GM18499 (cell line): ENCODE measurements around the gene PIGP.
"Not testable (repeated sequence)": the region's sequence is repeated elsewhere in the genome, so short reads cannot be mapped to it uniquely, and the experiment has no call there.

Experiments used
- ATAC-seq: cut with Tn5 transposase; IDR thresholded peaks from one replicate; pipeline ENCODE4 v1.9.1; 2021; ENCODE audit warnings: moderate number of reproducible peaks; ENCODE audit not compliant: insufficient read depth, unreplicated experiment

PIGP gene

GRCh38 chr21:37072988-37073416 lies at the start of gene PIGP, which contains the start of gene TTC3:
Gene PIGP, minus strand, starts transcription at chr21:37073071. Its CDS starts 556 bp downstream, at chr21:37072515.
Gene TTC3, plus strand, starts transcription at chr21:37073254. Its CDS starts 14,004 bp downstream, at chr21:37087258.
- no peak for ATAC-seq

GRCh38 chr21:37119421-37120218 lies 46.7 kb upstream of the PIGP start:
- no peak for ATAC-seq

GRCh38 chr21:37118187-37118826 lies 45.4 kb upstream of the PIGP start:
- ATAC-seq = no peak

GRCh38 chr21:37117204-37117603 lies 44.3 kb upstream of the PIGP start:
- no peak for ATAC-seq

GRCh38 chr21:37116459-37116858 lies 43.6 kb upstream of the PIGP start:
- not testable (repeated sequence) for ATAC-seq

- not testable (repeated sequence) for ATAC-seq
These were observed 41.4 kb upstream of the PIGP start for GRCh38 chr21:37114301-37114700.

- not testable (repeated sequence) for ATAC-seq
These were observed 38.2 kb upstream of the PIGP start for GRCh38 chr21:37111029-37111428.

- no peak for ATAC-seq
These were observed 34.1 kb upstream of the PIGP start for GRCh38 chr21:37106998-37107397.

GRCh38 chr21:37102746-37103145 lies 29.9 kb upstream of the PIGP start:
- ATAC-seq = not testable (repeated sequence)

GRCh38 chr21:37101384-37101783 lies 28.5 kb upstream of the PIGP start:
- ATAC-seq = no peak

GRCh38 chr21:37100316-37100715 lies 27.4 kb upstream of the PIGP start:
- ATAC-seq = no peak

GRCh38 chr21:37098751-37099150 lies 25.9 kb upstream of the PIGP start:
- ATAC-seq = no peak

GRCh38 chr21:37095821-37096220 lies 22.9 kb upstream of the PIGP start:
- no peak for ATAC-seq

GRCh38 chr21:37093977-37094376 lies 21.1 kb upstream of the PIGP start:
- ATAC-seq = no peak

GRCh38 chr21:37088186-37088735 lies 15.4 kb upstream of the PIGP start:
- no peak for ATAC-seq

GRCh38 chr21:37087188-37087587 lies 14.3 kb upstream of the PIGP start:
- no peak for ATAC-seq

GRCh38 chr21:37085726-37086125 lies 12.9 kb upstream of the PIGP start:
- no peak for ATAC-seq

GRCh38 chr21:37082856-37083528 lies 10.1 kb upstream of the PIGP start:
- ATAC-seq = no peak

GRCh38 chr21:37082375-37082774 lies 9.5 kb upstream of the PIGP start:
- ATAC-seq = no peak

- no peak for ATAC-seq
These were observed 6.4 kb upstream of the PIGP start for GRCh38 chr21:37079211-37079824.
